AG08395 (cell line): ENCODE results near the gene MRC1.

Source experiments
- DNase-seq: peaks from one replicate; pipeline ENCODE4 v3.0.0; 2012; ENCODE audit warnings: mixed read lengths, low spot score

The MRC1 gene

DNA sequence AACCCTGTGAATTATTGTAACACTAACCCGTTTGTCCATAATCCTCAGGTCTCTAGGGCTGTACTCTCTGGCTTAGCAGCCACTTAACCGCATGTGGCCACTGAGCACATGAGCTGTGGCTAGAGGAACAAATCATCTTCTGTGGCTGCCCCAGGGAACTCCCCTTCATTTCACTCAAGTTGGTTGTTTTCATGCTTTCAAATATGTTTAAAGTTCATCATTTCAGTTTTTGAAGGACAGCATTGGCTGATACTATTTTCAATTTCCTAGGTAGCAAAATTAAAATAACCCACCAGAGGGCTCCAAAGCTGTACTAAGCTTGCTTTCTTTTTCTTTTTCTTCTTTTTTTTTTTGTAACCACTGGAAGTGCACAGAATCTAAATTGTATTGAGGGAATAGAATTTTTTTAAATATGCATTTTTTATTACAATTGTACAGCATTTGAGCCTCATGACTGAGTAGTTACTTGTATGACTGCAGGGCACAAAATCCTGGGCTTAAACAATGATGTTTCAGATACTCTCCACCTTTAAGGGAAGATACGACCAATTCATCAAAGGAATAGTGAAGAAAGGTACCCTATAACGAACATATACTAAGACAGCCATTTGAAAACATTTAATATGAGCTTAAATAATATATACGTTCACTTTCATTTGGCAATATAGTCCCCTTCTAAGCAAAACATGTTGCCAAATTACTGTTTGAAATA, 38.6 kb downstream of the MRC1 start:
- DNase-seq, result peak; percentile 51

DNA sequence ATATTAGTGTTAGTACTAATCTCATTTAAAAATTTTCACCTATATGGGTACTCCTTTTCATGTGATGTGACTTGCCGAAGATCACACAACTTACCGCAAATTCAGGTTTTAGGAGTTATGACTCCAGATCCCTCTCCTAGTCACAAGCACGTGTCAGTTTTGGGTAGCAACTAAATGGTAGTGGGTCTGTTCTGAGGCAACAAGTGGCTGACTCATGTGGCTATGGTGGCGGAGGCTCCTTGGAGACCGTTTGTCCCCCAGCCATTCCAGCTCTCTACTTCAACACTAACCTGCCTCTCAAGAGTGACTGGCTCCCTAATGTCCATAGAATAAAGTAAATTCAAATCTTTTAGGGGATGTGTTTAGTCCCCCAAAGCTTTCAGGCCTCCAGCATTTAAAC, 39.5 kb downstream of the MRC1 start:
- no peak for DNase-seq

DNA sequence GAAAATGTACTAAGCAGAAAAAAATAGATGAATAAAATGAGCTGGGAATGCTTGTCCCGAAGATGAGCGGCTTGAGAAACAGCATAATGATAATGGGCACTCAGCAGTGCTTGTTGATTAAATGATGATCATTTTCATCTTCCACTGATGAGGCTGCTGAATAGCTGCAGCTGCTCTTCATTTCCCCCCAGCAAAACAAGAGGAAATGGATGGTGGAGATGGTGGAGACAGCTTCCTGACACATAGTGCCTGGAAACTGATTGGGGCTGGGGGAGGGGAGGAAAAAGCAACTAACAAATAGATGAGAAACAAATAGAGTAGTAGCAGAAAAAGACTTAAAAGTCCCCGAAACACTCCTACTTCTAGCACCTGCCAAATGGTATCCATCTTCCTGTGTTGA, 41.4 kb downstream of the MRC1 start:
- DNase-seq, result no peak

DNA sequence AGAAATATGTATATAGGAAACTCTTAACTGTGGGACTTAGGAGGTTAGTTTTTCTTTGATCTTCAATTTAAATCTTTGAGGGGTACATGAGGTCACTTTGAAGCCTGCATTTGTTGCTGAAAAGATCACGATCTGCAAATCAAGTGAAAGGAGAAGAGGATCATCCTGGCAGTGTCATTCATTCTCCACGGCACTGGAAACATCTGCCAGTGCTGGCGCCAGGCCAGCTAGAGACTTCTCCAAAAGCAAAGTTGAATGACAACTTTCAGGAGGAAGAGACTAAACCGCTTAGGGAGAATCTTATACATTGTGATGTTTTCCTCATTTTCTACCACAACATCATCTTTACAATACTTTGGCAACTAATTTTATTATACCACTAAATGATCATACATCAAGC, 42.5 kb downstream of the MRC1 start:
- no peak for DNase-seq

DNA sequence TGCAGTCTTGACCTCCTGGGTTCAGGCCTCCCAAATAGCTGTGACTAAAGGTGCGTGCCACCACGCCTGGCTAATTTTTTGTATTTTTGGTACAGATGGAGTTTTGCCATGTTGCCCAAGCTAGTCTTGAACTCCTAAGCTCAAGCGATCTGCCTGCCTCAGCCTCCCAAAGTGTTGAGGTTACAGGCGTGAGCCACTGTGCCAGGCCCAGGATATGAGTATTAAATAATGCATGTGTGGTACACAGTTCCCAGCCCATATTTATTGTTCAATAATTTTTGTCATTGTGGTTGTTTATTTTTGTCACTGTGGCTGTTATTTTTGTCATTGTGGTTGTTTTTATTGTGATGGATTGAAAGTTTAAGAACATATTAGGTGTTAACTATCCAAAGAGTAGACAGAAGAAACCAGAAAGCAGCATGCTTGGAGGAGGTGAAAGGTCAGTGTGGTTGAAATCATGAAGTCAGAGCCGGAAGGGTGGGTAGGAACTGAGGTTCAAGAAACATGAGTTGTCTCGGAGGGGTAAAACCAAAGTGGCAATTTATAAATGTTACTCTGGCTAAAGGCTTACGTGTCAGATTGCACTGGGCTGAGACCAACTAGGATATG, 45.0 kb downstream of the MRC1 start:
- DNase-seq, result no peak

DNA sequence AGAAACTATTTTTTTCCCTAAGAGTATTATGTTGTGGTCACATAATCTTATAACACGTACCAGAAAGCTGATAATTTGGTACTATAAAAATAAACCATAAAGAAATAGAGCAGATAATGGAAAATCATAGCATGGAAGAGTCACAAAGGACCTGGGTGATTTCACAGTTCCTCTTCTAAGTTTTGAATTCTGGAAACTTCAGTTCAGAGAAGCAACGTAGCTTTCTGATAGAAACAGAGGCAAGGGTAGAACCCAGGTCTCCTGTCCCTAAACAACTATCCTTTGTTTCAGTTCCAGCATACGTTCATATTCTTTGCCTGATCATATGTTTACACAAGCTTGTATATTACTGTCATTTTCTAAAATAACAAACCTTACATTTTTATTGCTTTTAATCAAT, 47.9 kb downstream of the MRC1 start:
- DNase-seq, result no peak

DNA sequence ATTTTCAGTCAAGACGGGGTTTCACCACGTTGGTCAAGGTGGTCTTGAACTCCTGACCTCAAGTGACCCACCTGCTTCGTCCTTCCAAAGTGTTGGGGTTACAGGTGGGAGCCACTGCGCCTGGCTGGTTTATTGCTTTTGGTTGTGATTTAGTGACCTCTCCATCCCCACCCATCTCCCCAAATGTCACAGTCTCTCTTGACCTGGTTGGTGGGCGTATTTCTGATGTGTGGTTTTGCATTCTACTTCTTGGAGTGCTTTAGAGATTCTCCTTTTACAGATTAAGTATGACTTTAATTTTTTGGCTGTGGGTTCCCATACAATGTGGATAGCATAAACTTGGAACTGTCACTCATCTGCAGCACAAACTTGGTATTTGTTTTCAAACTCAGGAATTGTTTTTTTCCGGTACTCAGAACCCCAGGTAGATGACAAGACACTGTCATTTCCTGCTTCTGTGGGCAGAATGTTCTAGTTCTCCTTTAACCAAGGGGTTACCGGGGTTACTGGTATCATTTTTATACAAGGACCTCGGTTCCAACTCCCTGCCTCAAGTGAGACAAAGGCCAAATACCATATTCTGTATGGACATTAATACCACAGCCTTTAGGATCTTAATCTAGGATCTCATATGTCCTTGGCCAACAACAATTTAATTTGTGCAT, 50.5 kb downstream of the MRC1 start:
- DNase-seq, result no peak

DNA sequence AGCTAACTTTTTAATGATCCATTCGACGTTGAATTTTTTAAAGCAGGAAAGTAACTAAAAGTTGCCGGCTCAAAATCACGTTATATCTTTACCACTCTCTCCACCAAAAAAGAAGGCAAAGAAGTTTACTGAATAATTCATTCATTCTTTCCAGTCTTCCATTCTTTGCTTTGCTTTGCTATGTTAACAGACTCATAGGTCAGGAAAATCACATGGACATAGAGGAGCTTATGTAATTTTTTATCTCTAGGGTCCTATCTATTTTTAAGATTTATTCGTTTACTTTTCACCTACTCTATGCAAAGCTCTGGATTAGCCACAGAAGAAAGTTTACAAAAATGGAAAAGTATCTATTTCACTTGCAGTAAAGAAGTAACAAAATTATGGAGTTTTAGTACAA, 52.6 kb downstream of the MRC1 start:
- DNase-seq, result no peak

DNA sequence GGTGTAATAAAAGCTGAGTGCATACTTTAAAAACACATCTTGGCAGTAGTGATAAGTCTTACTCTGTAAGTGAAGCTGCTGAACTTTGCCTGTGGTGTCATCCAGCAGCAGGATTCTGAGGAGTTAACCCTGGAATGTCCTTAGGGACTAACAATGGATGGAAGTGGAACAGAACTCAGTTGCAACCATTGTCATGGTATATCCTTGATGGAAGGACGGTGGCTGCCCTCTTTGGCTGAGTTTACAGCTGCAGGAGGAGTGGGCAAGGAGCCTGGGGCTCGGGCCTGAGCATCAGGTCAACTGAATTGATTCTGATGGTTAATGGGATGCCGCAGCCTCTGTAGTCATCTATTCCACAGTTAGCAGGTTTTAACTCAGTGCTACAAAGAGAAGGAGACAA, 56.2 kb downstream of the MRC1 start:
- no peak for DNase-seq

DNA sequence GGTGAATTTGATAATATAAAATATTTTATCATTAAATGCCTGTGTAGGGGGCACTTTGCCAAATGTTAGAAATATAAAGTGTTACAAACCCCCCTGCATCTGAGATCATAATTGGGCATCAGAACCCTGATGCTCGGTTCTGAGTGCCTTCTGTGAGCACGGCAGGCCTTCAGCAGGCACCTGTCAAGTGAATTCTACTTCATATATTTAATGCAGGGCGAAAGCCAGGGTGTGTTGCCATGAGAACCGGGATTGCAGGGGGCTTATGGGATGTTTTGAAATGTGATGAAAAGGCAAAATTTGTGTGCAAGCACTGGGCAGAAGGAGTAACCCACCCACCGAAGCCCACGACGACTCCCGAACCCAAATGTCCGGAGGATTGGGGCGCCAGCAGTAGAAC, 57.2 kb downstream of the MRC1 start:
- no peak for DNase-seq

DNA sequence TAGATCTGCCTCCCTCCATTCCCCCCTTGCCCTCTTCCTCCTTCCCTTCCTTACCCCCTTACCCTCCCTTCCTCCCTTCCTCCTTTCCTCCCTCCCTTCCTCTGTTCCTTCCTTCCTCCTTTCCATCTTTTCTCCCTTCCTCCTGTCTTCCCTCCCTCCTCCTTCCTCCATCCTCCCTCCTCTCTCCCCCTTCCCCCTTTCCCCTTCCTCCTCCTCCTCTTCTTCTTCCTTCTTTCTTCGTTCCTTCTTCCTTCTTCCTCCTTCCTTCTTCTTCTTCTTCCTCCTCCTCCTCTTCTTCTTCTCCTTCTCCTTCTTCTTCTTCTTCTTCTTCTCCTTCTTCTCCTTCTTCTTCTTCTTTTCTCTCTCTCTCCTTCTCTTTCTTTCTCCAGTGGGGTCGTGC, 57.9 kb downstream of the MRC1 start:
- no peak for DNase-seq

DNA sequence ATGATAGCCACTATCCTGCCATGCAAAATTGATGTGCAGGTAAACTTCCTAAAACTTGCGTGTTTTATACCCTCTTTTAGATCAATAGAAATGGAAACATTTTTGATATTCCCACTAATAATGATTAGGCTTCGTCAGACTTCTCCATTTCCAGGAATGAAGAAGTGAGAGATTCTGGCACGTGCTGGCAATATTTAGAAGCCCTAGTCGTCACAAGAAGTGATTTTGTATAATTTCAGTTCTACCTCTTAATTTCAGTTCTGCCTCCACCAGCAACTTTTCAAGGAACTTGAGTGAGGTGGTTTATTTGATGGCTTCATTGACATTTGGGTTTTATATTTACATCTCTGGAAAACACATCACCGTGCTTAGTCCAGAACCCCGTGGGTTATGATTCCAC, 61.9 kb downstream of the MRC1 start:
- no peak for DNase-seq

DNA sequence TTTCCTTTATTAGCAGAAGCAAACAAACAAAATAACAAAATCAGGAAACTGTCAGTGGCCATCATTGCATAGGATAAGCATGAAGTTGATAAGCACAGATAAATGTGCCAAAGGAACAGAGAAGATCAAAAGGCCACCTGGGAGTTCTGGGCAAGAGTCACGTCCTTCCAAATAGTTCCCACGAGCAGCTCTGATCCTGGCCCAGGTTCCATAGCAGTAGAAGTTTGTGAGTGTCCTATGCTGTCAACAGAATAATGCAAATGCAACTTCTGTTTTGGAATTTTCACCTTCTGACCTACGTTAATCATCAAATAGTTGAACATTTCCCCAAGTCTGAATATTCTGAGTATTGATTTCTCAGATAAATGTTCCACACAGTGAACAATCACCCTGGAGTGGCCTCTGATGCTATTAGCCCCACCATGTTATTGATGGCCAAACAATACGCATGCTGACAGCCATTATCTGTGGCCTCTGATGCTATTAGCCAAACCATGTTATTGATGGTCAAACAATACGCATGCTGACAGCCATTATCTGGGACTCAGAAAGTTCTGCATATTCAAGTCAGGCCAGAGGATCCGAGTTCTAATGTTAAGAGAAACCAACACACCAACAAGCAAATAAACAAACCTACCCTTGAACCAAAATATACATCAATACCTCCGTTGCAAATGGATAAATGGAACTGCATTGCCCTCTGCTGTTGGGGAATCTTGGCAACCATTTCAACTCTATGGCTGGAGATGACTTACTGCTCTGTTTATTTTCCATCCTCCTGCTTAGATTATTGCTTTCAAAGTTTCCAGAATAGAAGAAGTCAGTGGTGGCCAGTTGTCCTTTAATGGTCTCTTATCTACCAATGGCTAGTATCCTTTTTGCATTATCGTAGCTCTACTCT, 63.3 kb downstream of the MRC1 start:
- DNase-seq, result peak; percentile 22

DNA sequence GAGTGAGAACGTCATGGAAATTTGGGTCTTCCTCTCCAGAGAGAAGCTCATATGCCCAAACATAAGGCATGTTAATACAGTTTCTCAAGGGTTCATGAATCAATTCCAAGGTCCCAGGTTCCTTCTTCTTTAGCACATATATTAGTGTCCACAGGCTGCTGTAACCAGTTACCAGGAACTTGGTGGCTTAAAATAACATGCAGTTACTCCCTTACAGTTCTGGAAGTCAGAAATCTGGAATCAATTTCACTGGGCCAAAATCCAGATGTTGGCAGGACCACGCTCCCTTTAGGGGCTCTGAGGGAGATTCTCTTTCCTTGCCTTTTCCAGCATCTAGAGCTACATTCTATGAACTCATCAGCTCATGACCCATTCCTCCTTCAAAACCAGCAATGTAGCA, 64.8 kb downstream of the MRC1 start:
- DNase-seq, result no peak

DNA sequence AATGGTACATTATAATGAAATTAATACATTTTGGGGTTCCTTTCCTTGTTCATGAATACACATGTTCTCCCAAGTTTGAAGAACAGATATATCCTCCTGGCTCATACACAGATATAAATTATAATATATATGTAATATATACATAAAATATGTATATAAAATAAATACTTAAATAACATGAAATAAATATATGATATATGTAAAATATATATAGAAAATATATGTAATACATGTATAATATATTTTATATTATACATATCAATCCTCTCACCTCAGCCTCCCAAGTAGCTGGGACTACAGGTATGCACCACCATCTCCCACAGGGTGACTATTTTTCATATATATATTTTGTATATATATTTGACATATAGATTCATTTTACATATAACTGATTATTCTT, 68.0 kb downstream of the MRC1 start:
- no peak for DNase-seq

DNA sequence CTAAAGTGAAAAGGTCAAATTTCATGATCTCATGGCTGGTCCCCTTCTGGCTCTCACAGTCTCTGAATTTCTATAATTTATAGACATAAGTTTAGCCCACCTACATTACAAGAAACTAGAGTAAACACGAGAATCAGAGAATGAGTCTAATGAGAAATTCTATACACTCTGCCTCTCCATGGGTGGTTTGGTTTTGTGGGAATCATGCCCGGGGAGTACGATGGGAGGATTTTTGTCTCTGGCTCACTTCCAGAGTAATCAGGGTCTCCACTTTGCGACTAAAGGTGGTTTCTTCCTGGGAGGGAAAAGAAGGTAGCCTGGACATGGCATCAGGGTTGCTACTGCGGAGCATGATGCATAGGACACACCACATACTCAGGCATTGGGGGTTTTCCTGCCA, 69.7 kb downstream of the MRC1 start:
- DNase-seq, result no peak

DNA sequence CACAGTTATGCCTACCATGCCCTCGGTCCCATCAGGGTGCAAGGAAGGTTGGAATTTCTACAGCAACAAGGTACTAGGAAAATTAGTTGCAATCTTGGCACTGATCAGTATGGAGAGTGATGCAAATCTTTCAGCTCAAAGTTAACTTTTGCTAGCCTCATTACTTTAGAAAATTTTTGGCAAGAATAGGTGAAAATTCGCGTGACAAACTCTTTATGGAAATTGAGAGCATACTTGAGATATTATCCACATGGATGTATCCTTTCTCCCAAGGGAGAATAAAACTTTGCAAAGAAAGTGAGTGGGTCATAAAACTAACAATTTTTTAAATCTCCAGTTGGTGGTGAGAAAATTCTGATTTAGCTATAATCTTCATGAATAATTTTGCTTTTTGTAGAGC, 71.5 kb downstream of the MRC1 start:
- DNase-seq, result no peak

DNA sequence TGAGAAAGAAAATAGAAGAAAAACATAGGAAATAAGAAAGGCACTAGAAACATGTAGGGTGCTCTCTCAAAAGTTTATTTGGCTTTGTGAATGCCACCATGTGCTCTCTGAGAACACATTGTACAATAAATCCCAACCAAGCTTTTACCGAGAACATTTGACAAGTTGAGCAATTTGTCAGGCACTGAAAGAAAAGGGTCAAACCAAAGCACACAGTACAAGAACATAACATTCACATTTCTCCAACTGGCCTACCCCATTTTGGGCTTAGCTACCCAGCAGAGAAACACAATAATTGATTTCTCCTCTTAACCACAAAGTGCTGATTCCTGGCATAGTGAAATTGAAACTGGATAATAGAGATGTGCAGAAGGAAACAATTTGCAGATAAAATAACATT, 73.4 kb downstream of the MRC1 start:
- no peak for DNase-seq

DNA sequence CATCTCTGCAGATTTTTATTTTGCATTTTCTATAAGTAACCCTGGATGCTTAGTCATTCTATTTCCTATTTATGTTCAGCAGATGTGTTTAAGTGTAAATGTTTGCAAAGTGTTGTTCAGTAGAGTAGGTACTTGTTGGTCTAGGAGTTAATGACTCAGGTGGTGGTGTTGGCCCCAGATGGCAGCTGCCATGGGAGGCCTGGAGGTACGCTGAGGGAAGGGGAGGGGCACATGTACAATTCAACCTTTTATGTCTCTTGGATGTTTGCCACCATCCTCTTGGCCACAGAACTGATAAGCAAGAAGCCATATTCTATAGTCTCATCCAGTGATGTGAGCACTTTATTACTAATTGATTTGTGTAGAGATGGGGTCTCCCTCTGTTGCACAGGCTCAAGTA, 74.5 kb downstream of the MRC1 start:
- no peak for DNase-seq

DNA sequence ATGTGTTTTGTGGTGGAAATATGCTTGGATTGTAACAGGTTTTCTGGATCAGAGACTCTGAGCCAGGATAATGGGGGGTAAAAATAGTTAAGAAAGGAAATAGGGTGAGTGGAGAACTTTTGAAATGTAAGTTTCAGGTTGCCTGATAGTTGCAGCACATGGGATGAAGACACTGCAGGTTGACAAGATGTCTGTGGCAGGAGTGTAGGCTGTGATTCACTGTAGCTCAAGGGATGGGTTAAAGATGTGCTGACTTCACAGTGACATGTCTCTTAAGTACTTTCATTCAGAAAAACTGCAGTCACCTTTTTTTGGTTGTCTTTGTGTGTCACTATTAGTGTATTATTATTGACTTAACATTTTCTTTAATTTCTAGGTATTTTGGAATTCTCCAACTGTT, 79.0 kb downstream of the MRC1 start:
- no peak for DNase-seq

DNA sequence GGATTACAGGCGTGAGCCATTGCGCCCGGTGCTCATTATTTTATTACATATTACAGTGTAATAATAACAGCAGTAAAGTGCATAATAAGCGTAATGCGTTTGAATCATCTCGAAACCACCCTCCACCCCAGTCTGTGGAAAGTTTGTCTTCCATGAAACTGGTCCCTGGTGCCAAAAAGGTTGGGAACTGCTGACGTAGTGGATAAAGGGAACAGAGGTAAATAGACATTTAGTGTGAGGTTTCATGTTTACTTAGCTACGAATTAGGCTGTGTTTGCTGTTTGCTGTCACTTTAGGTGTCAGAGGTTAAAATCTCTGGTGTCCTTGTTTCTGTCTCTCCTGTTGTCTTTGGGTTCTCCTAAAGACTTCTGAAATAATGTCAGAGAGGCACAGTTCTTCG, 82.3 kb downstream of the MRC1 start:
- no peak for DNase-seq

DNA sequence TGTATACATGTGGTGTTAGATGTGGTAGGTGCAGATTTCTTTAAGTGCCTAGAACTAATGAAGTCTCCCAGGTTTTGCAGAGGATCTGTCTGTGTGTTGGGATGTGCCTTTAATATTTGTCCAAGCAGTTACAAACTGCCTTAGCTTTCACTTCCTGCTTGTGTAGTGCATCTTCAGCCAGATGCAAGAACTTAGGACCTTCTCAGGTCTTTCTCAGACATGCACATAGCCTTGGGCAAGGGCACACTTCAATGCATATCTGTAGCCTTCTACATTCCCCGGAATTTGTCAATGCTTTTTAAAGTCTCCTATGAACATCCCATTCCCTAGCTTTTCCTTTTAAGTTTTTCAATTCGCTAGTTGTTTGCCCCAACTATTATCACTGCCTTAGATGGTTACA, 95.4 kb downstream of the MRC1 start:
- DNase-seq, result no peak

DNA sequence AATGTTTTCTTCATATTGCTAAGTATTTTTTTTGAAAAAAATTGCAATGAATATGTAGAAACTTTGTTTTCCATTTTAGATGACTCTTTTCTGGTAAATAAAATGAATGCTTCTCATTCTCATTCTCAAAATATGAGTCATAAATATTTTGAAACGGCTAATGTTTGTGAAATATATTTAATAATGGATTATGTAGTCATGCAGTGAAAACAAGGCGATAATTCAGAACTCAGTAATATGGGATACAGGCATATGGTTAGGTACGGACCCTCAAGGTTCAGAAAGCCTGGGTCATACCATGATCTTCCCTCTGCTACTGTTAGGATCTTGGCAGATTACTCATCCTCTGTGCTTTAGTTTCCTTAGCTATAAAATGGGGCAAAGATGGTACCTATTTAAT, 96.3 kb downstream of the MRC1 start:
- no peak for DNase-seq
